ENCODE results near the gene FSTL4. TPM values are rescaled to one million over a fixed set of nuclear protein-coding genes. Genes with fewer than 3 reads are reported as not detected.

The FSTL4 gene
- total RNA-seq, 1 donor from 2014 or later = 0.67 TPM

DNA sequence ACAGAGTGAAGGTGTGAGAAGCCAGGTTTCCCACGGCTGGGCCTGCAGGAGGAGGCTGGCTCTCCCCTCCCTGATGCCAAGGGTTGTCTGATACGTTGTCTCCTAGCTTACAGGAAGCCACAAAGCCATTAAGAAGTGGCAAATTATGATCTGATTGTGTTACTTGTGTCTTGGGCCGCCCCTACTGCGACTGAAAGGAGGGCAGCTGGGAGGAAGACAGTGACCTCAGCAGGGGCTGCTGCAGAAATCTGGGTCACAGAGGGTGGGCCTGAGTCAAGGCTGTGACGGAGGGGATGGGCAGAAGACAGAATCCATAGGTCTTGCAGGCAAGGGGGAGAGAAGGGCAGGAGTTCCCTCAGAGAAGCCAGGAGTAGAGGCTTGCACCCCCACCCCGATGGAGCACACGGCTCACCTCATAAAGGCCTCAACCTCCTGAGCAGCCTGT, 145.0 kb downstream of the FSTL4 start:
- DNase-seq = no peak
- Histone ChIP-seq H3K27me3 (no peaks in the 10 kb centered on the region), H3K9me3 (no peaks in the 10 kb centered on the region), H3K4me3 (no peak overlapping the region), H3K4me1 (no peaks in the 10 kb centered on the region), H3K36me3 (no peaks in the 10 kb centered on the region), H3K27ac (no peak overlapping the region)
- TF ChIP-seq, protein P1, sequence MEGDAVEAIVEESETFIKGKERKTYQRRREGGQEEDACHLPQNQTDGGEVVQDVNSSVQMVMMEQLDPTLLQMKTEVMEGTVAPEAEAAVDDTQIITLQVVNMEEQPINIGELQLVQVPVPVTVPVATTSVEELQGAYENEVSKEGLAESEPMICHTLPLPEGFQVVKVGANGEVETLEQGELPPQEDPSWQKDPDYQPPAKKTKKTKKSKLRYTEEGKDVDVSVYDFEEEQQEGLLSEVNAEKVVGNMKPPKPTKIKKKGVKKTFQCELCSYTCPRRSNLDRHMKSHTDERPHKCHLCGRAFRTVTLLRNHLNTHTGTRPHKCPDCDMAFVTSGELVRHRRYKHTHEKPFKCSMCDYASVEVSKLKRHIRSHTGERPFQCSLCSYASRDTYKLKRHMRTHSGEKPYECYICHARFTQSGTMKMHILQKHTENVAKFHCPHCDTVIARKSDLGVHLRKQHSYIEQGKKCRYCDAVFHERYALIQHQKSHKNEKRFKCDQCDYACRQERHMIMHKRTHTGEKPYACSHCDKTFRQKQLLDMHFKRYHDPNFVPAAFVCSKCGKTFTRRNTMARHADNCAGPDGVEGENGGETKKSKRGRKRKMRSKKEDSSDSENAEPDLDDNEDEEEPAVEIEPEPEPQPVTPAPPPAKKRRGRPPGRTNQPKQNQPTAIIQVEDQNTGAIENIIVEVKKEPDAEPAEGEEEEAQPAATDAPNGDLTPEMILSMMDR (IDR thresholded peaks at IDR 0.05) = no peak
- intact Hi-C loops (cut with DNase I) = no loop called here
- ATAC-seq = no peak

DNA sequence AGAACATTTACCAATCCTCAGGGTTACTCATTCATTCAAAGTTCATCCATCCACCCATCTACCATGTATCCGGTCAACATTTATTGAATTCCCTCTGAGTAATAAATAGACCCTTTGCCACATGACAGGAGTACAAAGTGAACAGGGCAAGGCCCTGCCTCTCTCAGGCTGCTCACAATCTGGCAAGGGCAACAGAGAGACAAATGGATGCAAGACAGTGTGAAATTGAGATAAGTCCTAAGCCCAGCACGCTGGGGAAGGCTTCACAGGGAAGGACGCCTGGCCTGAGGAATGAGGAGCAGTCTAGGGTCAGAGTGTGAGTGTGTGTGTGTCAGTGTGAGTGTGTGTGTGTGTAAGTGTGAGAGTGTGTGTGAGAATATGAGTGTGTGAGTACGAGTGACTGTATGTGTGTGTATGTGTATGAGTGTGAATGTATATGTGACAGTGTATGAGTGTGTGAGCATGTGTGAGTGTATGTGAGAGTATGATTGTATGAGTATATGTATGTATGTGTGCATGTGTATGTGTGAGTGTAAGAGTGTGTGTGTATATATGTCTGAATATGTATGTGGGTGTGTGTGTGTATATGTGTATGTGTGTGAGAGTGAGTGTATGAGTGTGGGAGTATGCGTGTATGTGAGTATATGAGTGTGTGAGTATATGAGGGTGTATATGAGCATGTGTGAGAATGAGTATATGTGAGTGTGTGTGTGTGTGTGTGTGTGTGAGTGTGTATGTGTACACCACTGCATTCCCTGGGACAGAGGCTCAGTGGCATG, 145.6 kb downstream of the FSTL4 start:
- intact Hi-C loops (cut with DNase I) = no loop called here
- no peak for ATAC-seq
- no peak for DNase-seq
- Histone ChIP-seq H3K27me3 (no peaks in the 10 kb centered on the region), H3K4me1 (no peaks in the 10 kb centered on the region), H3K36me3 (no peaks in the 10 kb centered on the region), H3K4me3 (no peak overlapping the region), H3K27ac (no peak overlapping the region), H3K9me3 (no peaks in the 10 kb centered on the region)
- TF ChIP-seq, protein P1 (IDR thresholded peaks at IDR 0.05) = no peak

DNA sequence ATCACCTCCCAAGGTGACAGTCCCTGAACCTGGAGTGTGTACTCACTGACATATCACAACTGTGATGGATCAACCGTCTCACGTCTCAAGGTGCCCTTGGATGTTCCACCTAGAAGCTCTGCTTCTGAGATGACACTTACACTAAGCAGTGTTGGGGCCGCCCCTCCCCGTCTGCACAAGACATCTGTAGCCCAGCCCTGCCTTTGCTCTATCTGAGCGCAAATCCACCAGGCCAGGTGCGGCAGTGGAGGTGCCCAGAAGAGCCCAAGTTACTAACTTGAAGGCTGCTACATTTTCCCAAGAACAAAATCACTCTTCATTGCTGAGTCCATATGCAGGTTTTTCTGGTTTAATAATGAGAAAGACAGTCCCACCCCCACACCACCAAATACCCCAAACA, 148.3 kb downstream of the FSTL4 start:
- Histone ChIP-seq H3K27ac (no peak overlapping the region), H3K4me3 (no peak overlapping the region), H3K36me3 (no peaks in the 10 kb centered on the region), H3K4me1 (no peaks in the 10 kb centered on the region), H3K9me3 (no peaks in the 10 kb centered on the region), H3K27me3 (no peaks in the 10 kb centered on the region)
- intact Hi-C loops (cut with DNase I) = no loop called here
- ATAC-seq (no peak), DNase-seq (no peak)
- TF ChIP-seq, protein P1 (IDR thresholded peaks at IDR 0.05) = no peak

DNA sequence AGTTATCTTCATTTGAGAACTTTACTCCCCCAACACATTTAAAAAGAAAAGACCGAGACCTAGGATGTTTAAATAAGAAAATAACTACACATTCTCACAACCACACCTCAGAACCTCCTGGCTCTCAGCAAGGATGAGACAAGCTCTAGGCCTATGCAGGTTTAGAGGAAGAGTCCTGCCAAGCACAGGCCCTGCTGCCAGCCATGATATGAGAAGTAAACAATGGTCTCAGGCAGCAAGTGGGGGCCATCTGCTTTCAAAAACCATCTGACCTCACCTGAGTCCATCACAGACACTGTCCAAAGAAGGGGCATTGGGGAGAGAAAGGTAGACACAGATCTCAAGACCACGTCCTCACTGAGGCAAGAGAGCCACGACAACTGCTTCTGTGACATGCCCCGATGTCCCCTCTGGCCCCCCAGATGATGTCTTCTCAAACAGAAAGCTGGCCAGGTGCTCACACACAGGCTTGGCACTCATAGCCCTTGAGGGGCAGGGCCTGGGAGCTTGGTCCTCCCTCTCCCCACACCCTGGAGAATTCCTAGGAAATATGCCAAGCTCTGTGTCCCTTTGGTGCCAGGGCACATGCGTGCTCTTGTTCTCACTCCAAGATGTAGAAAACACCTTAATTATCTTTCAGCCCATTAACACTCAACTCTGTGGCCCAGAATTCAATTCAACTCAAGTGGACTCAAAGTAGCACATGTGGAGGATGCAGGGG, 150.4 kb downstream of the FSTL4 start:
- Histone ChIP-seq H3K4me3 (no peak overlapping the region), H3K9me3 (no peaks in the 10 kb centered on the region), H3K4me1 (peaks cover 7% of the 10 kb centered on the region), H3K27ac (no peak overlapping the region), H3K27me3 (no peaks in the 10 kb centered on the region), H3K36me3 (no peaks in the 10 kb centered on the region)
- ATAC-seq (peak; percentile 51), DNase-seq (no peak)
- intact Hi-C loops (cut with DNase I) = no loop called here
- TF ChIP-seq, protein P1 (IDR thresholded peaks at IDR 0.05) = no peak

DNA sequence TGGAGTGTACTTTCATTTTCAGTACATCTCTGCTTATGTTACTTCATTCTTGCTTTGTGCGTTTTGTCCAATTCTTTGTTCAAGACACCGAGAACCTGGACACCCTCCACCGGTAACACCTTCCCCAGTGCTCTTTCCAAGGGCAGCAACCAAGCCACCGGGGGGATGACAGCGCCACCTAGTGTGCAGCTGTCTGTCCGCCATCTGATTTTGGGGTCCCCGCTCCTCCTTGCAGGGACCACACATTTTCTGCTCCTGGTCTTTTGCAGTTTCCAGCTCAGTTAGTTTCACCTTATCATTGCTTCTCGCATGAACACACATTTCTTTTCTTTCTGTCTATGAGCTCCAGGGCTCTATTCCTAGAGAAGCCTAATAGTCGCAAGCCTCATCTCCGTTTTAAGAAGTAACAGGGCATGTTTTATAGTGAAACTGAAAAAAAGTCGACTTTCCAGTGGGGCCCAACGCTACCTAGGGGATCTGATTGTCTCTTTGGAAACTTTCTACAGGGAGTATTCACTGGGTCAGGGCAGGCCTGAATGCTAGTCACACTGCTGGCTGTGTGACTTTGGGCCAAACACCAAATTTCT, 152.1 kb downstream of the FSTL4 start:
- Histone ChIP-seq H3K27me3 (no peaks in the 10 kb centered on the region), H3K27ac (no peak overlapping the region), H3K9me3 (no peaks in the 10 kb centered on the region), H3K36me3 (no peaks in the 10 kb centered on the region), H3K4me1 (peaks cover 16% of the 10 kb centered on the region), H3K4me3 (no peak overlapping the region)
- ATAC-seq (no peak), DNase-seq (no peak)
- TF ChIP-seq, protein P1 (IDR thresholded peaks at IDR 0.05) = peak; percentile 46
- intact Hi-C loops (cut with DNase I) = no loop called here
